ENCODE results near the gene ZNF774.

DNA sequence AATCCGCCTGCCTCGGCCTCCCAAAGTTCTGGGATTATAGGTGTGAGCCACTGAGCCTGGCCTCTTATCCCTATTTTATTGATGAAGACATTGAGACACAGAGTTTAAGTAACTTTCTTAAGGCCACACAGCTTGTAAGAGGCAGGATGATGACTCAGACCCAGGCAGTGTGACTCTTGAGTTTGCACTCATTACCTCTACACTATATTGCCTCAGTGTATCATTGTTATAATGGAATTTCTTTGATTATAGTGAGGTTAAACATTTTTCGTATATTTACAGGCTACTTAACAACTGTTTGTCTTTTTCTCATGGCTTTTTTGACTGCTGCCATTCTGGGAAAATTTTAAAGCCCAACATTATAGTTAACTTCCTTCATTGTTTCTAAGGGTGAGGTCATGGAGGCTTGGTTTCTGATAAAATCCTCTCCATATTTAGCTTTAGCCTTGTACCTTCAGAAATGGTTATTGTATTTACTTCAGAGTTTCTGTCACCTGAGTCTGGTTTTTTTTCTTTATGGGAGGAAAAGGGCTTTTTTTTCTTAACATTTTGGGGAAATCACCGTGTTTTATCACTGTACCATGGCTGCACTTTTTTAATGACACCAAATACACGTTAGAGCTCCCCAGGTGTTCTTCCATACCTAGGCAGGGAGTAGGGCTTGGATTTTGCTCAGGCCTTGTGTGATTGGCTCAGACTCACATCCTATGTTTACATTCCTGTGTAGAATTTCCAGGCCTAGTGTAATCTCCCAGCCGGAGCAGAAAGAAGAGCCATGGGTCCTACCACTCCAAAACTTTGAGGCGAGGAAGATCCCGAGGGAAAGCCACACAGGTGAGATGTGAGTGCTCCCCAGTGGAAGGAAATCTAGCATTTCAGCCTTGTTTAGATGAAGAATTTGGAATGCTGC lies 6.3 kb downstream of the ZNF774 start:
- TF ChIP-seq, protein P1, sequence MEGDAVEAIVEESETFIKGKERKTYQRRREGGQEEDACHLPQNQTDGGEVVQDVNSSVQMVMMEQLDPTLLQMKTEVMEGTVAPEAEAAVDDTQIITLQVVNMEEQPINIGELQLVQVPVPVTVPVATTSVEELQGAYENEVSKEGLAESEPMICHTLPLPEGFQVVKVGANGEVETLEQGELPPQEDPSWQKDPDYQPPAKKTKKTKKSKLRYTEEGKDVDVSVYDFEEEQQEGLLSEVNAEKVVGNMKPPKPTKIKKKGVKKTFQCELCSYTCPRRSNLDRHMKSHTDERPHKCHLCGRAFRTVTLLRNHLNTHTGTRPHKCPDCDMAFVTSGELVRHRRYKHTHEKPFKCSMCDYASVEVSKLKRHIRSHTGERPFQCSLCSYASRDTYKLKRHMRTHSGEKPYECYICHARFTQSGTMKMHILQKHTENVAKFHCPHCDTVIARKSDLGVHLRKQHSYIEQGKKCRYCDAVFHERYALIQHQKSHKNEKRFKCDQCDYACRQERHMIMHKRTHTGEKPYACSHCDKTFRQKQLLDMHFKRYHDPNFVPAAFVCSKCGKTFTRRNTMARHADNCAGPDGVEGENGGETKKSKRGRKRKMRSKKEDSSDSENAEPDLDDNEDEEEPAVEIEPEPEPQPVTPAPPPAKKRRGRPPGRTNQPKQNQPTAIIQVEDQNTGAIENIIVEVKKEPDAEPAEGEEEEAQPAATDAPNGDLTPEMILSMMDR (IDR thresholded peaks at IDR 0.05), result no peak
- TF ChIP-seq POLR2A (IDR thresholded peaks at IDR 0.05), result no peak
